Lower leg skin (tissue), 4 donors: Measurements from ENCODE around the gene ABCC5. TPM values are rescaled to one million over a fixed set of nuclear protein-coding genes. Genes with fewer than 3 reads are reported as not detected.
"Not testable (repeated sequence)": the region's sequence is repeated elsewhere in the genome, so short reads cannot be mapped to it uniquely, and the experiment has no call there.

Experiments
- DNase-seq, 2 donors: peaks; one replicate each; pipeline ENCODE4 v3.0.0-alpha.2; 2019; ENCODE audit warnings: low spot score in 2 of 2
- H3K4me3 ChIP-seq: fragments of 200-600 bp; sonication (generic); 2 replicates; pipeline ENCODE4 v1.5.1; 2017; ENCODE audit warnings: mild to moderate bottlenecking, low read depth; ENCODE audit not compliant: poor library complexity, severe bottlenecking
- CTCF ChIP-seq, 3 donors: fragments of 450-650 bp; IDR thresholded peaks; one replicate each; pipeline ENCODE4 v1.5.1; 2016; ENCODE audit warnings: antibody characterized with exemption in 3 of 3, mild to moderate bottlenecking in 3 of 3, moderate library complexity in 2 of 3
- POLR2A ChIP-seq, 2 donors: fragments of 450-650 bp; IDR thresholded peaks; one replicate each; pipeline ENCODE4 v1.6.1; 2016 to 2017; ENCODE audit warnings: antibody characterized with exemption in 2 of 2, mild to moderate bottlenecking in 1 of 2, moderate library complexity in 1 of 2
- WGBS, 2 donors: methylation state at CpG; one replicate each; pipeline ENCODE4 v1.1.5; 2018; 5-methylcytosine and 5-hydroxymethylcytosine counted together
- intact Hi-C: fragments of 100-400 bp; cut with DNase I; formaldehyde crosslinking; loops from one replicate; pipeline ENCODE4 v1.15.0; 2023; ENCODE audit warnings: low total_unique reads
- total RNA-seq, 4 donors: library from RNA; depleted of rRNA; stranded (reverse); fragments of >200 nt; gene quantifications; one replicate each; pipeline ENCODE4 v1.1.0, GENCODE V29; 2016

Gene ABCC5
- total RNA-seq, 4 donors from 2014 or later, result 8.9 to 14.3 (median 11.9) TPM

GRCh38 chr3:184037816-184038215, 20.1 kb upstream of the ABCC5 start:
- TF ChIP-seq CTCF (IDR thresholded peaks at IDR 0.05) (no peak), POLR2A (IDR thresholded peaks at IDR 0.05) (no peak)
- no peak overlapping the region for H3K4me3 ChIP-seq
- DNase-seq, result no peak
- WGBS, 2 donors, result 64 to 72% methylated on average over 7 of the region's 7 CpGs
- intact Hi-C loops, result no loop called here

GRCh38 chr3:184031187-184031792, 13.6 kb upstream of the ABCC5 start, which contains the start of gene HTR3D:
TSS of gene HTR3D (plus strand) at chr3:184031742. CDS start at chr3:184031742, 0 bp downstream.
- intact Hi-C loops, result no loop called here
- TF ChIP-seq POLR2A (IDR thresholded peaks at IDR 0.05) (no peak), CTCF (IDR thresholded peaks at IDR 0.05) (no peak)
- 70 to 72% methylated on average over 4 of the region's 4 CpGs for WGBS, 2 donors
- H3K4me3 ChIP-seq, result no peak within 1 kb of the TSS
- no peak for DNase-seq

GRCh38 chr3:184030536-184030935, 12.9 kb upstream of the ABCC5 start:
- no peak overlapping the region for H3K4me3 ChIP-seq
- intact Hi-C loops, result no loop called here
- DNase-seq, result no peak
- WGBS, 2 donors, result 69 to 86% methylated on average over 3 of the region's 3 CpGs
- TF ChIP-seq CTCF (IDR thresholded peaks at IDR 0.05), result no peak
- TF ChIP-seq POLR2A (IDR thresholded peaks at IDR 0.05), result no peak

GRCh38 chr3:184029443-184029842, 11.8 kb upstream of the ABCC5 start:
- TF ChIP-seq CTCF (IDR thresholded peaks at IDR 0.05), result no peak
- no peak for TF ChIP-seq POLR2A (IDR thresholded peaks at IDR 0.05)
- intact Hi-C loops, result no loop called here

GRCh38 chr3:184028275-184028890, 10.7 kb upstream of the ABCC5 start:
- H3K4me3 ChIP-seq, DNase-seq, intact Hi-C loops: not testable (repeated sequence)
- WGBS, 2 donors, result 69 to 84% methylated on average over 1 of the region's 1 CpG

More at GRCh38 chr3:184029443-184029842, 11.8 kb upstream of the ABCC5 start:
- H3K4me3 ChIP-seq, result no peak overlapping the region
- no peak for DNase-seq
- WGBS, 2 donors, result 71 to 78% methylated on average over 2 of the region's 2 CpGs

- WGBS, 2 donors, result 76% methylated on average over 5 of the region's 5 CpGs
- intact Hi-C loops, H3K4me3 ChIP-seq, DNase-seq: not testable (repeated sequence)
Measured at GRCh38 chr3:184025256-184025655, 7.6 kb upstream of the ABCC5 start.

GRCh38 chr3:184022323-184022722, 4.6 kb upstream of the ABCC5 start:
- H3K4me3 ChIP-seq, result no peak overlapping the region
- TF ChIP-seq POLR2A (IDR thresholded peaks at IDR 0.05), result no peak
- TF ChIP-seq CTCF (IDR thresholded peaks at IDR 0.05), result no peak
- 49 to 52% methylated on average over 7 of the region's 7 CpGs for WGBS, 2 donors
- no peak for DNase-seq
- intact Hi-C loops, result no loop called here
